Forelimb muscle (tissue), 1 donor: ENCODE results near the gene PLEKHG4B. TPM values are rescaled to one million over a fixed set of nuclear protein-coding genes. Genes with fewer than 3 reads are reported as not detected.

Experiments
- DNase-seq: peaks from one replicate; pipeline ENCODE4 v3.0.0-alpha.2; 2013; ENCODE audit warnings: low read depth
- polyA plus RNA-seq: library from polyadenylated mRNA; unstranded; fragments of 120-200 nt; gene quantifications from one replicate; pipeline ENCODE4 v1.2.1, GENCODE V29; 2013; ENCODE audit not compliant: insufficient read length

PLEKHG4B gene
- polyA plus RNA-seq, 1 donor: 0.46 TPM

DNA sequence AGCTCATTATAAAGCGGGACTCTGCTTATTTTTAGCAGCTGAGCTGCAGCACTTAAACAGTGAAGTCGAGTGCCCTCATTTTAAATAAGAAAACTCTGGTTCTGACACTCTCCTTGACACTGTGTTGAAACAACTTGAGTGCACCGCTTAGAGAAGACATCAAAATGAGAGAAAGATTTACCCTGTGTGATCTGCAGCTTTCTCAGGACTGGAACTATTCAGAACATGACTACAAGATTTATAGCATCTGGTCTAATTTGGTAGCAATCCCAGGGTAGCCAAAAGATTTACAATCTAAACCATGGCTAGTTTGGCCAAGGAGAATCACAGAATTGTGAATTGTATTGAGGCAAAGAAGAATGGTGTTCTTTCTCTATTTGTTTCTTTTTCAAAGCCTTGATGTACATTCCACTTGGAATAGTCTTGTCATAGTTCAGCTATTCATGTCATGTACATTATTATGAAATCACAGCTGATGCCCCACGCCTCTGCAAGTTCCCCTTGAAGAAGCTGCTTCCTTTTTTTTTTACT, 38.7 kb downstream of the PLEKHG4B start:
- DNase-seq: no peak

- DNase-seq: no peak
Measured at GRCh38 chr5:136901-137300, 44.9 kb downstream of the PLEKHG4B start.

DNA sequence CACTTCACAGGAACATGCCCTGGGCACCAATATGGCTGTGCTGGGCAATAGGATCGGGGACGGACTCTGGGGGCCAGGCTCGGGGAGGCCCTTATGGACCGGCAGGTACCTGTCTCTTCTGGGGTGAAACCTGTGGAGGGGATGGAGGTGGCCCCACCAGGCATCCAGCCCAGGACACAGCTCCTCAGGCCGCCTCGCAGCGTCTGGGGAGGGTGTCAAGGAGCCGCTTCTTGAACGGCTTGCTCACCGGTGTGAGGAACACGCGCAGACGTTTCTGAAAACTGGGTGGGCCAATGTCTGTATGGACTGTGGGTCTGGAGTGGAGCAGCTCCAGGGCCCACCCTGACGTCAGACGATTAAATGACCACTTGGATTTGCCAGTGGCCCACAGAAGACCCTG, 45.8 kb downstream of the PLEKHG4B start:
- no peak for DNase-seq

GRCh38 chr5:138936-139335, 47.0 kb downstream of the PLEKHG4B start:
- DNase-seq: no peak

- DNase-seq: no peak
Measured at GRCh38 chr5:139579-140442, 47.8 kb downstream of the PLEKHG4B start.

DNA sequence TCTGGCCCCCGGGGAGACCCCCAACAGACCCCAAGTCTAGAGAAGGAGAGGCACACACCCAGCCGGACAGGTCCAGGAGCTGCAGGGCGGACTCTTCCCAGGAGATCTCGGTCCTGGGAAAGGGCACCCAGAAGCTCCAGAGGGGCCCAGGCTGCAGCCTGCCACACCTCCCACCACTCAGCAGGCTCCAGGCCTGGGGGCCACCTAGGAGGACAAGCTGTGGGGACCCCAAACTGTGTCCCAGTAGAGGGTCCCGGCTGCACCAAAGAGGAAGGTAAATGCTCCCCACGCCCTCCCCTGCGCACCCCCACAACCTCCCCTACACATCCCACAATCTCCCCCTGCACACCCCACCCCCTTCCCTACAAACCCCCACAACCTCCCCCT, 48.5 kb downstream of the PLEKHG4B start:
- no peak for DNase-seq

GRCh38 chr5:141211-141610, 49.2 kb downstream of the PLEKHG4B start:
- no peak for DNase-seq

DNA sequence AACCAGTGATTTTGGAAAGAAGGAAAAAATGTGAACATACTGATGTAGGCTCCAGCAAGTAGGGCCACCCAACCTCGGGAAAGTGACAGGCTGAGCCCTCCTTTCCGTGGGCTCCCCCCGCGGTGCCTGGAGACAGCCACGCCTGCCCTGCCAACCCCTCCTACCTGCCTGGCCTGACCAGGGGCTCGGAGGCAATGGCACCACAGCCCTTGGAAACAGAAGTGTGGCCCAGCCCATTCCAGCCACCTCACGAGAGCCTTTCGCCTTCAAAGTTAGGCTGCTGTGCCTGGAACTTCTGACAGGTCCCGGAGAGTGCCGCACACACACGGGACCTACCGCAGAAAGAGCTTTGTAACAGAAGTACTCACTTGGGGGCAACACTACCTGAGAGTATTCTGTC, 49.8 kb downstream of the PLEKHG4B start:
- DNase-seq: no peak

DNA sequence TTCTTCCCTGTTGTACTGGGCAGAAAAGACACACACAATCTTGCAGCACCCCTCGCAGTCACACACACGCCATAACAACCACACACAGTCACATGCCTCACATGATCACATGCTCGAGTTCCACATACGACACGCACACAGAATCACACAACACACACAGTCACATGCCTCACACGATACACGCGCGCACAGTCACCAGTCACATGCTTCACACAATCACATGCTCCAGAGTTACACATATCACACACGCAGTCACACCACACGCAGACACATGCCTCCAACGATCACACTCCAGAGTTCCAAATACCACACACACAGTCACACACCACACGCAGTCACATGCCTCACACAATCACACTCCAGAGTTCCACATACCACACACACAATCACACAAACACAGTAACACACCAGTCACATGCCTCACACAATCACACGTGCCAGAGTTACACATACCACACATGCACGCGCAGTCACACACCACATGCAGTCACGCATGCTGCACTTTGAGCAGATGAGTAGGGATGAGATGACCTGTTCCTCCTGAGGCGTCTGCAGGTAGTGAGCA, 50.4 kb downstream of the PLEKHG4B start:
- no peak for DNase-seq

DNA sequence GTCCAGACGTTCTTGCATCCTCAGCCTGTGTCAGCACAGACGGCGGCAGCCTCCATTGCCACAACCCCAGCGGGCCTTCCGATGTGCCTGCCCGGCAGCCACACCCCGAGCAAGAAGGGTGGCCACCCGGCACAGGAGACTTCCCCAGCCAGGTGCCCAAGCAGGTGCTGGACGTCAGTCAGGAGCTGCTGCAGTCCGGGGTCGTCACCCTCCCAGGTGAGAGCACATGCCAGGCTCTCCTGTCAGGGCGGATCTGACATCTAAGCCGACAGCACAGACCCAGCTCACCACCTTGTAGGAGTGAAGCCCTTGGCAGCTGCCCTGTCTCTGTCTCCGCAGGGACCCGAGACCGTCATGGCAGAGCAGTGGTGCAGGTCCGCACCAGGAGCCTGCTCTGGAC, 51.1 kb downstream of the PLEKHG4B start:
- DNase-seq: no peak

DNA sequence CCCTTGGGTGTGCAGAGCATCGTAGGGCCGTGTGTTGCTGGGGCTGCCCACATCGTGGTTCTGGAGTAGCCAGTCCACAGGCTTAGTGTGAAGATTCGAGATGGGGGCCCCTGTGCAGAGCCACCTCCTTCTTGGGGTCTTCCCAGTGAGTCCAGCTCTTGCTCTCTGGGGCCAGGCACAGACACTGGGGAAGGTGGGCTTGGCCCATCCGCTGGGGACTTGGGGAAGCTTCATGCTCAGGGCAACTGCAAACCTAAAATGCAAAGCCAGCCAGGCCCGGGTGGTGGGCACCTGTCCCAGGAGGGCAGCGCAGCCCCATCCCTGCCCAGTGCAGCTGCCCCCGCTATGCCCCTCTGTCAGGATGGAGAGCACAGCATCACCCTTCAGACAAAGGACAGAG, 53.0 kb downstream of the PLEKHG4B start:
- no peak for DNase-seq

DNA sequence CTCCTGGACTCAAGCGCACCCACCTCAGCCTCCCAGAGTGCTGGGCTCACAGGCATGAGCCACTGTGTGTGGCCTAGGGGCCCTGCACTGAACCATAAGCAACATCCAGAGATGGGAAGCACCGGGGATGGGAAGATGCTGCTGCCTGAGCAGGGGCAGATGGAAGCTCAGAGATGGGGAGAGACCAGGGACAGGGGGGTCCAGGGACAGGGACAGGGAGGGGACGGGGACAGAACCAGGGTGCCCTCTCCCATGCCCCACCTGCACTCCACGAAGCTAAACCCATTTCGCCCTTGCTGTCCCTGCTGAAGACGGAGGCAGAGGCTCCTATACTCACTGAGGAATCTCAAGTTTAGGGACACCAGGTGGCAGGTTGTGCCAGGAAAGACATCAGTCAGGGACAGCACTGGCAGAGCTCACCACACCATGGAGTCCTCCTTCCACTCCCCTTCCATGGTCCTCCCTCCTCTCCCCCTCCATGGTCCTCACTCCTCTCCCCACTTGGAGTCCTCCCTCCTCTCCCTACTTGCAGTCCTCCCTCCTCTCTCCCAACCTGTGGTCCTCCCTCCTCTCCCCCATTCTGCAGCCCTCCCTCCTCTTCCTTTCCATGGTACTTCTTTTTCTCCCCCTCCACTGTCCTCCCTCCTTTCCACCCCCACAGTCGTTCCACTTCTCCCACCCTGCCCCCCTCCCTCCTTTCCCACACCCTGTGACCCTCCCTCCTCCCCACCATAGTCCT, 53.8 kb downstream of the PLEKHG4B start:
- no peak for DNase-seq

DNA sequence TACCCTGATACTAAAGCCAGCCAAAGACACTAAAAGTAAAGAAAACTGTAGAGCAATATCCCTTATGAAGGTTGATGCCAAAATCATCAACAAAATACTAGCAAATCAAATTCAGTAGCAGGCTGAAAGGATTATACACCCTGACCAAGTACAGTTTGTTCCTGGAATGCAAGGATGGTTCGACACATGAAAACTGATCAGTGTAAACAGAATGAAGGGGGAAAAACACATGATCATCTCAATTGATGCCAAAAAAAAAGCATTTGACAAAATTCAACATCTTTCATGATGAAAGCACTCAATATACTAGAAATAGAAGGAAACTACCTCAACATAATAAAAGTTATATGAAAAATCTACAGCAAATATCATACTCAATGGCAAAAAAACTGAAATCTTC, 55.8 kb downstream of the PLEKHG4B start:
- DNase-seq: no peak

- DNase-seq: no peak
Measured at GRCh38 chr5:149745-150485, 57.9 kb downstream of the PLEKHG4B start.

GRCh38 chr5:150746-151145, 58.8 kb downstream of the PLEKHG4B start:
- DNase-seq: no peak

- DNase-seq: no peak
Measured at GRCh38 chr5:152077-152476, 60.1 kb downstream of the PLEKHG4B start.

DNA sequence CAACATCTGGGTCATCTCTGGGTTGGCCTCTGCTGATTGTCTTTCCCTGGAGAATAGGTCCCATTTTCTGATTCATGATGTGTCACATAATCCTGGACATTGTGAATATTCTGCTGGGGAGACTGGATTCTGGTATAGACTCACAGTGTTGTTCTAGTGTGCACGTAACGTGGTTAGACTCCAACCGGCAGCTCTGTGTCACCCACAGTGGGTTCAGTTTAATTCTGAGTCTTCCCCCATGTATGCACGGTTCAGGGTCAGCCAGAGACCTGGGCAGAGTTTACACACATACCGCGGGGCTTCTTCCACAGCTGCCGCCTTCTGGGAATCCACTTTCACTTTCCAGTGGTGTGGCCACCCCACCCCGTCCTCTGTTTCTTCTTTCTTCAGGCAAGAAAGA, 61.3 kb downstream of the PLEKHG4B start:
- DNase-seq: no peak

DNA sequence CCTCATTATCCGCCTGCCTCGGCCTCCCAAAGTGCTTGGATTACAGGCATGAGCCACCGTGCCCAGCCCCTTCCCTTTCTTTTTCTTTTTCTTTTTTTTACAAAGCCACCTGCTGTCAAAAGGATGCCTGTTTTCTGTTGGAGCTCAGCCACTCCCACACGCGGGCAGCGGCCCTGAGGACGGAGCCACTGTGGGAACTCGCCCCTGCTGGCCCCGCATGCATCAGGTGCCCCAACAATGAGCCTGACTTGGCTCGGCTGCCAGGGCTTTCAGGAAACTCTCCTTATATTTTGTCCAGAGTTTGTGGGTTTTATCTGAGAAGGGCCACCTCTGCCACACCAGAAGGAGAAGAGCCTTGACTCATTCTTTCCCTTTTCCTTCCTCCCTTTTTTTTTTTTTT, 62.3 kb downstream of the PLEKHG4B start:
- no peak for DNase-seq

DNA sequence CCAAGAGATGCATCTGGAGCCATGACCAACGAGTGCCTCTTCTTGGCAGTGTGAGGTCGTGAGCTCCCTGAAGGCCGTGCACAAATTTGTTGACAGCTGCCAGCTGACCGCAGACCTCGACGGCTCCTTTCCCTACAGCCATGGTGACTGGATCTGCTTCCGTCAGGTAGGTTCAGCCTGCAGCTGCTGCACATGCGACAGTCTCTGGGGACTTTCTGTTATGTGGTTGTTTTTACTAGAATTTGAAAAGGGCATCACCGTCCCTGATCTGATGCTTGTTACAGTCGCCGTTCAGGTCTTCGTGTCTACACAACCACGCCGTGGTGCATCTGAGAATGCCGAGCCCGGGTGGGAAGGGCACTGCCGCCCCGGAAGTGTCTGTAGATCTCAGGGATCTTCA, 62.9 kb downstream of the PLEKHG4B start:
- no peak for DNase-seq

GRCh38 chr5:155651-156410, 63.9 kb downstream of the PLEKHG4B start:
- DNase-seq: no peak

GRCh38 chr5:156411-157072, 64.6 kb downstream of the PLEKHG4B start:
- no peak for DNase-seq
